KG1 (cell line): ENCODE data around the gene BRD8.

Experiments used
- DNase-seq: peaks from one replicate; lab custom pipeline; 2025; lab: John Stamatoyannopoulos, UW

Gene BRD8

GRCh38 chr5:138096997-138097828 lies 81.2 kb downstream of the BRD8 start:
- no peak for DNase-seq

DNA sequence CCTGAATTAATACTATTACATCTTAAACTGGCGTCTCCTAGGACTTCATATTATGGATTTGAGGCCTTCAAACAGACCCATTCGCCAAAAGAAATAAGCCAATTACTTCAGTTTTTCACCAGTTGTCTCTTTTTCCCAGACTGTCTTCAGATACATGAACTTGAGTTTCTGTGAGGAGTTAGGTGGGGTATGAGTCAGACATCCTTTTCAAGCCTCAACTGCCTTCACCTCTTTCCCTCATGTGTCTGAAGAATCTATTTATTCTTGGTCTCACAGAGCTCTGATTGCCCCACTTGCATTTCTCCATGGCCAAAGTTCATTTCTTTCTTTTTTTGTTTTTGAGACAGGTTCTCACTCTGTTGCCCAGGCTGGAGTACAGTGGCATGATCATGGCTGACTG lies 82.1 kb downstream of the BRD8 start:
- DNase-seq: no peak

DNA sequence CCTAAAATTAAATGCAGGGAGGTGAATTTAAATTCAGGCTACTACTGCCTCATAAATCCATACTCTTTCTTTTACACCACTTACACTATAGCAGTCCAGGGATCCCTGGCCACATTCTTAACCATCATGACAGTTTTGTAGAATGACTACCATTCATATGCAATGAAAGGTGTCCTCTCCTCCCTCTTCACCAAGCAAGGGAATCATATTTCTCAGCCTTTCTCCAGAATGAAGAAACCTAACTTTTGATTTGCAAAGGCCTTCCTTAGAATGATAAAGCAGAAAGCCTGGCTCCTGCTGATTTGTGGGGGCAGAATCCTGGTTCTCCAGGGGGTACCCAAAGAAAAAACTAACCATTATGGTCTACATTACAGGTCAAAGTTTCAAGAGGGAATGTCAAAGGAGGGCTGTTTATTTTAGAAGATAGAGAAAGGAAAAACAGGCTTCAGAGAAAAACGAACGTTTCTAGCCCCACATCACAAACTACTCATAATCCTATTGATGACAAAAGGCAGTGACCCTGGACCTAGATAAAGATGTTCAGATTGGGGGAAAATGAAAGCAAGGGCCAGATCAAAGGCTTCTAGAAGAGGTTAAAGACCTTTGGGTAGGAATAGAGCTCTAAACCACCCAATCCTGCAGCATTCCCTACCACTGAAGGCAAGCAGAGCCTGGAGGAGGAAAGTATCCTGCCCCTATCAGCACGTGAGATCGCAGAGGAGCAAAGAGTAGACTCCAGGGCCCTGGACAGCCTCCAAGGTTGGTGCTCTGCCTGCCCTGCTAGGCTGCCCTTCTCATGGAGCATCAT lies 83.1 kb downstream of the BRD8 start:
- DNase-seq: no peak

DNA sequence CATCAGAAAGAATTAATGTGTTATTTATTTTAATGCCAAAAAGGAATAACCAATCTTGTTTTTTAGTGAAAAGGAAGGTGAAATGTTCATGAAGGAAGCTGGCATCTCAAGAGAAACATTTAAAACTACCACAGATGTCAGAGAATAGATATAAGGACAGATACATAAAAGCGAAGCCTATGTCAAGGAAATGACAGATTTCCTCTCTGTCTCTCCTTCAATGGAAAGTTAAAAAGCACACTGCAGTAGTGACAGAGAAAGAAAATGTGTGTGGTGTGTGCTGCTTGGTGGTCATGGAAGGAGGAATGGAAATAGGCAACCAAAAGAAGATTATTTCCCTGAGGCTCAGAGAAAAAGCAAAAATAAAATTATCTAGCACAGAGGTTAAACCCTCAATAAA lies 85.4 kb downstream of the BRD8 start:
- DNase-seq: no peak

- DNase-seq: no peak
Measured at GRCh38 chr5:138092301-138092700, 86.1 kb downstream of the BRD8 start.

DNA sequence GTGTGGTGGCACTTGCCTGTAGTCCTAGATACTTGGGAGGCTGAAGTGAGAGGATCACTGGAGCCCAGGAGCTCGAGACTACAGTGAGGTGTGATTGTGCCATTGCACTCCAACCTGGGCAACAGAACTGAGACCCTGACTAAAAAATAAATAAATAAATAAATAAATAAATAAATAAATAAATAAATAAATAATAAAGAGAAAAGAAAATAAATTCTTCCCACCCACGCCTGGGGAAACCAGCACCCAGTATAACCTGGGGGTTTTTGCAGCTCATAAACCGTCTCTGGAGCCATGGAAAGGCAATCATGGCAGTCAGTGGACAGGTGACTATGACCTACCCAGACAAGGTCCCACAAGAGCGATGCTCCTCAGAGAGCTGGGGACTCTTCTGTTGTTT lies 86.7 kb downstream of the BRD8 start:
- no peak for DNase-seq
